IPS DF 4.7 (cell line): ENCODE results near the gene CCR7.

Source experiments
- DNase-seq: peaks from one replicate; pipeline ENCODE4 v3.0.0-alpha.2; 2013; ENCODE audit warnings: low spot score; ENCODE audit errors: extremely low read depth

Gene CCR7, protein sequence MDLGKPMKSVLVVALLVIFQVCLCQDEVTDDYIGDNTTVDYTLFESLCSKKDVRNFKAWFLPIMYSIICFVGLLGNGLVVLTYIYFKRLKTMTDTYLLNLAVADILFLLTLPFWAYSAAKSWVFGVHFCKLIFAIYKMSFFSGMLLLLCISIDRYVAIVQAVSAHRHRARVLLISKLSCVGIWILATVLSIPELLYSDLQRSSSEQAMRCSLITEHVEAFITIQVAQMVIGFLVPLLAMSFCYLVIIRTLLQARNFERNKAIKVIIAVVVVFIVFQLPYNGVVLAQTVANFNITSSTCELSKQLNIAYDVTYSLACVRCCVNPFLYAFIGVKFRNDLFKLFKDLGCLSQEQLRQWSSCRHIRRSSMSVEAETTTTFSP

DNA sequence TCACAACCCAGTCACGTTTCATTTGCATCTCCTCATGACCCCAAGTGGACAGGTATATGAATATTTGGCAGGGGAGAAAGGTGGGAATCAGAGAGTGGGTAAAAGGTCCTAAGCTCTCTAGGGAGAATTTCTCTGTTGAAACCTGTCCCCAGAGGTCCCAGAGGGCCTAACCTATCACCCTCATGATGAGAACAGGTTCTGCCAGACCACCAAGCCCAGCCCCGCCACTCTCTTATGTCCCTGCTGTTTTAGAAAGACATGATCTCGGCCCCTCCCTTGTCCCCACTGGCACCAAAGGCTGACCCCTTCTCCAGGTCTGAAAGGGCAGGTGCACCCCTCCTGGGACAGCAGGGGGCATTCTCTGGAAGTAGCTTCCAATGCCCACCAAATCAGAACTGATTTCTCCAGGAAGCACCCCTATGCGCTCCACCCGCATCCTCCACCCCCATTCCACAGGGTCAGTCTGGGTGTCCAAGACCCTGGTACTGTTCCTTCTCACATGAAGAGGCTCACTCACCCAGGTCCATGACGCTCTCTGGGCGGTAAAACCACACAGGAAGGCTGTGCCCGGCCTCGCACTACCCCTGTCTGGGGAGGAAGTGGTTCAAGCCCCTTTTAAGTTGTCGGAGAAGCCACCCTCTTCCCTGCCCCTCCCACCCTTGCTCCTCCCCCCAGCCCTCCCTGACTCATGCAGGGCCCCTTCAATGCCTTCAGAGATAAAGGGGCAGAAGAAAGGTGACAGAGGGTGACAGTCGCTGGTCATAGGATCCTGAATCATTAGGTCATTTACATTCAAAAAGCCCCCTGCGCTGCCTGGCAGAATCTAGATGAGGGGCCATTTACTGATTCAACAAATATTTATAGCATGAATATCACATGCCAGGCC, at the start of gene CCR7:
Gene CCR7, minus strand, starts transcription at position 590 of the 886 bp plus-strand sequence. Its CDS starts 63 bp downstream, at position 527.
- no peak for DNase-seq

DNA sequence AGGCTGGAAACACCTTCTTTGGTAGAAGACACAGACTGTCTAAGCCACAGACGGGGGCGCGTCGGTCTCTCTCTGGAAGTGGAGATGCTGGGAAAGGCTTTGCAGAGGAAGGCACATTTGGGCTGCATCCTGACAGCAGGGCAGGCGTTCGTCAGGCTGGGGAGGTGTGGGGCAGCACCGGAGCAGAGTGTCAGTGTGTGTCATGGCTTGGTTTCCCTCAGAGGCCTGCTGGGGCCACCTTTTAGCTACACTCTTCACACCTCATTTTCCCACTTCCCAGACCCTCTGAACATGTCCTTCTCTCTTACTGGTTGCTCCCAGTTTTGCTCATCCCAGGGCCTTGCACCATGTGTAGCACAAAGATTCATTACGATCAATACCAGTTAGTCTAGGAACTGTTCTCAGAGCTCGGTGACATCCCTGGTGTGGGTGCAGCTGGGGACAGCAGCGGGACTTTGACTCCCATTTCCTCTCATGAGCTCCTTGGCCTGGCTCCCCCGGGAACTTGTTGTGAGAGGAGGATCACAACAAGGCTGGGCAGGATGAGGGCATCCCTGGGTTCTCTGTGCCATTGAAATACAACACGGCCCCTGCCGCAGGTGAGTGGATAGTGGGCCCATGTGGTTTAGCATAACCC, 49.3 kb upstream of the CCR7 start:
- no peak for DNase-seq

DNA sequence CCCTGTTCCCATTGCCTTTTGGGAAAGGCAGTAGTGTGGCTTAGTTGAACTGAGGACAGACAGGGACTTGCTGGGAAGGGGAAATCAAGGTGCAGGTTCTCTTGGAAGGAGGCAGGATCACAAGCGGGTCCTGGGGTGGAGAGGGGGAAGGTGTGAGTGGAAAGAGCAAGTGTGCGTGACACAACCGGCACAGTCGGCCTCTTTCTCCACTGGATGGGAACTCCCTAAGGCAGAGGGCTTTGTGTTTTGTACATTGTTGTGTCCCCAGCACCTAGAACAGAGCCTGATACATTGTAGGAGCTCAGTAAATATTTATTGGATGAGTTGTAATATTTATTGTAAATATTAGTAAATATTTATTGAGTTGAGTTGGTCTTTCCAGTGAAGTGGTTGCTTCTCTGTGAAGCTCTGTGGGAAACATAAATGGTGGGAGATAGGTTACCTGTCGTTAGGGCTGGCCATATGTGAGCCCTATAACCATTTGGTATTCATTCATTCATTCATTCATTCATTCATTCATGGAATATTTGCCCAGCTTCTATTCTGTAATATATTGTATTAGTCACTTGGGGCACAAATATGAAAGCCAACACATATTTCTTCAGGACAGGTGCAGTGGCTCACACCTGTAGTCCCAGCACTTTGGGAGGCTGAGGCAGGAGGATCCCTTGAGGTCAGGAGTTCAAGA, 48.3 kb upstream of the CCR7 start:
- no peak for DNase-seq

DNA sequence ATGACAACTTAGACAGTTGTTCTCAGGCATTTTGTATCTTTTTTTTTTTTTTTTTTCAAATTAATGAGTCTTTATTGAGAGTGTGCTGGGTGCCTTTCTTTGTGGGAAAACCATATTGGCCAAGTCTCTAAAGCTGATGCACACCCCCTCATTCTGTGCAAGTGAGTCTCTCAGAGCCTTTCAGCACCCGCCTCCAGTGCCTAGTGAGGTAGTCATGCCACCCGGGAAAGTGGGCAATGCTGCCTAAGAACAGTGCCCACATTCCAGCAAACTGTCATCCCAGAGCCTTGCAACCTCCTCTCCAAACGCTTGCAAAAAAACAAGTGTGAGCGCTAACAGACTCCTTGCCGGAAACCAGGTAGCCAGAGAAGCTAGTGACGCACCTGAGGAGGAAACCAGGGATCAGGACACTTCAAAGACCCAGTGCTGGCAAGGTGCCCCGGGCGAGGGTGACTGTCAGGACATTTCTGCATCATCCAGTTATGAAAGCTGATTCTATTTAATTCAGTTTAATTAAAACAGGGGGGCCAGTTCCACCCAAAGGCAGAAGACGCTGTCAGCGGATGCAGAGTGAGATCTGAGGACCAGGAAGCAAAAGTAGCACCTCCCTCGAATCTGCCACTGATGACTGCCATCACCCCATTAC, 47.5 kb upstream of the CCR7 start:
- no peak for DNase-seq

DNA sequence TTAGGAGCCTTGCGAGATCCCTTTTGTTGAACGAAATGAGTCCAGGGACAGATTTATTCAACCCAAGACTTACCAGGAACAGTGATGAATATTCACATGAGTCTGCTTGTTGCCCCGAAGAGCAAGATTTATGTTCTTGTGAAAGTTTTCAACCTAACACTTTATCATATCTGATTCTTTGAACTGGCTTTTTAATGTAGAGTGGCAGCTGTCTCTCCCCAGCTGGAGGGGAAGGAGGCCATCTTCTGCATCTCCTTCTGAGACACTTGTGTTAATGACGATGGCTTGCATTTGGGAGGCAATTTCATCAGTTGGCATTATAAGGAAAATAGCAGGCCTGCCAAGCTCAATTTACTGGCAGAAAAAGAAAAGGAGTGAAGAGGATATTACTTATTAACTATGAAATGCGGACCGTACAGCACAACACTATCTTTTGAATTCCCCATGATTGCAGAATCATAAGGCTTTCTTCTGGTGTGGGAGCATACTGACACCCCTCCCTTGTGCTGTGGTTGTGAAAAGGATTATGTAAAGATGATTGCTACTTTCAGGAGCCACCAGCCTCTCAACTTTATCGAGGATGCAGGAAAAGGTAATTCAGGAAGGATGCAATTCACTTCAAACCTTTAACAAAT, 46.7 kb upstream of the CCR7 start:
- no peak for DNase-seq

DNA sequence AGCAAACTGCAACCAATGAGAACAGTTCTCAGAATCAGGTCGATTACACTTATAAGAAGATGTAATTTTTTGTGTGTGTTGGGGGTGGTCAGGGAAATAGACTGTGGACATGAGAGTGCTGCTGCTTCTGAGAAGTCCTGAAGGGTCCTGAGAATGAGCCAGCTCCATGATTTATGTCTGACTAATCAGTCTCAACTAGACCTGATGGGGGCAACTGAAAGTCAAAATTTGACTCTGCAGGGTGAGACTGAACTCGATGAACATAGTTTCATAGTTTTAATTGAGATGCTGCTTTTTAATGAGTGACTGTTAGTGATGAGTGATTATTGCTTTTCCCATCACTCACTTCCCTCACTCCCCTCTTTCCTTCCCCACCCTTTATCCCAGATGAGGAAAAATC, 45.1 kb upstream of the CCR7 start:
- DNase-seq: no peak

DNA sequence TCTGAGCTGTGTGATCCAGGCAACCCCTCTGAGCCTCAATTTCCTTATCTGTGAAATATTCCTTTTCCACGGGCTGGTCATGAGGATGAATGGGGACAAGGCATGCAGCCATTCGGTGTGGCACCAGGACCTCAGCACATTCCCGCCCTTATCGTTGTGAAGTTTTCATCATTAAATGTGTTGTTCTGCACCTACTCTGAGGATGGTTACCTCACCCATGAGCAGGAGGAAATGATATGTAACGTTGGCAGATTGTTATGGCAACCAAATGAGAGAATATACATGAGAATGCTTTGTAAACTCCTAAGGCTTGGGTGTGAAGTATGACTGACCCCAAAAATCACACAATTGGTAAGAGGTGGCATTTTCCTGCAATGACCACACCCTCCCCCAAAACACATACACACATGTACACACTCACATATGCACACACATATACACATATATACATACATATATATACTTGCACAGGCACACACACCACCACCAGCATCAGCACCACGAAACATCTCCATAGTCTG, 42.8 kb upstream of the CCR7 start:
- DNase-seq: no peak

DNA sequence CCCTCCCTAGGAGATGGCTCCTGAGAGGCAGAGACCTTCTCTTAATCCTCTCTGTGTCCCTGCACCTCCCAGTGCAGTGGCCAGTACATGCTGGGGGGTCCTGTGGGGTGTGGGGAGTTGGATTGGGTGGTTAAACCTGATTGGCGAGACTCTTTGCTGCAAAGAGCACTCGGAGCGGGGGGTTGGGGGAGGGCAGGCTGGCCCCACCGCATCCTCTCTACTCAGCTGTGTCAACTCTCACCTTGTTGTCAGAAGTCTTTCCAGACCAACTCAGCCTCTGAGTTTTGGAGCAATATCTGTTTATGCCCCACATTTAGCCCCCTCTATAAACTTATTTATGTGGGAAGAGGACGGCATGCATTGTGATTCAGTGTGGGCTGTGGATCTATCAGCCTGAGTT, 42.4 kb upstream of the CCR7 start:
- DNase-seq: no peak

DNA sequence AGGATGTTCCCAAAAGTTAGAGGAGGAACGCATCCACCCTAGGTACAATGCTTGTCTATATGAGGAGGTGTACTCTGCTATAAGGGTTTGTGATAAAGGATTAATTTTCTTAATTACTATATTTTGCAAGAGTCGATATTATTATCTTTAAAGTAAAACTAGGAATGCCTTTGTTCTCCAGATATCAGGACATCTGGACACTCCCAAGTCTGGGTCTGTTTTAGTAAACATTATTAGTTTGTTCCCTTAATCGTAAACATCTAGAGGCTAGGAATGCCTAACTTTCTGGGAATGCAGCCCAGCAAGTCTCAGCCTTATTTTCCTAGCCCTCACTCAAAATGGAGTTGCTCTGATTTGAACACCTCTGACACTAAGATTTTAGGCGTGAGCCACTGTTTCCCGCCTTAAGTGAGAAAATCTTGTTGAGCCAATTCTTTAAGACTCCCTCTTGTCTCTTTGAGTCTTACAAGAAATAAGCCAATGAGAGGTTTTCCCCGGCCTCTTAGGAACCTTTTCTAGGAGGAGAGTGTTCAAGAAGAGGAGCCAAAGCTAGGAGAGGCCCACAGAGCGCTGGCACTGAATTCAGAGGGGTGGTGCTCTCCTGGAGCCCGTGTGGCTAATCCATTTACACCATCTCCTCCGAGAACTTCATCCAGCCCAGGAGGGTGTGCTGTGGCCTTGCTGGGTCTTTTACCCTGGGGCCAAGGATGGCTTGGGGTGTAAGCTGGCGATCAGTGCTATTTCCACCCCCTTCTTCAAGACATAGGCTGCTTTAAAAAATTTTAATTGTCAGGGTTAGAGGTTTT, 41.5 kb upstream of the CCR7 start:
- DNase-seq: no peak

DNA sequence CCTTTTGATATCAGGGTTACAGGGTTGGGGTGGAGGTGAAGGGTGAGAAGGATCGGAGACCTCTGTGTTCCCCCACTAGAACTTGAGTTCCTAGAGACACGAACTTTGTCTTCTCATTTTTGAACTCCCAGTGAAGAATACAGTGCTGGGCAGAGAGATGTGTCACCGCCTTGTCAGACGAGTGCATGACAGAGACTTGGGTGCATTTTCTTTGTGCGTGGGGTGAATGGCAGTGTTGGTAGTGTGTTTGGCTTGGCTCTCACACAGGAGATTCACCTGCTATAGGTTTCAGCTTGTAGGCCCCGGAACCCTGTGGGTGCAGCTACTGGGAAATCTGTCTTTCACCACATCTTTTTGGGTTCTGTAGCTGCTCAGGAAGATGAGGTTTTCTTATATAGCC, 40.0 kb upstream of the CCR7 start:
- no peak for DNase-seq

DNA sequence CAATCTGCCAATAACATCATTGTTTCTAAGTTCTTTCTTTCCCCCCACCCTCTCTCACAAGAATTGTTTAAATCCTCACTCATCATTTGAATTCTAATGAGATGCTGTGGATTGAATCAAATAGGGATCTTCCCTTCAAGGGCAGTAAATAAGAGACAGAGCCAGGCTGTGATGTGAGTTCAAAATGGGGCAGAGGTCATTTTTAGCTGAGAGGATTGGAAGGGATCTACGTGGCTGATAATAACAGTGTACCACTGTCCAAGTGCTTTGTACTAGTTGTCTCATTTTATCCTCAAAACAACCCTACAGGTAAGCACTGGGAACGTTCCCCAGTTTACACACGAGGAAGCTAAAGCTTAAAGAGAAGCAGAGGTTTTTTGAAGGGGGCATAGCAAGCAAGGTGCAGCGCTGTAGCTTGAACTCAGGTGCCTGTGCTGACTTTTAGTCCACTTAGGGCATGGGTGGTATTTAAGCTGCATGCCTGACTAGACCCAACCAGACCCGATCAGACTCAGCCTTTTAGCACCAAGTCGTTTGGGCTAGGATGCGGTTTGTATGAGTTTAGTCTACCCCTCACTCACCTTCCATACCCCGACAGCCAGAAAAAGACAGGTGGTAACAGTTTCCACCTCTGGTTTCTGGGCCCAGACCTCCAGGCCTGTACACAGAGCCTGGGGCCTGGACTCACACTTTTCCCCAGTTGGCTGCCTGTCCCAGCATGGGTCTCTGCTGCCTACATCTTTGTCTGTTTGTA, 39.2 kb upstream of the CCR7 start:
- no peak for DNase-seq

DNA sequence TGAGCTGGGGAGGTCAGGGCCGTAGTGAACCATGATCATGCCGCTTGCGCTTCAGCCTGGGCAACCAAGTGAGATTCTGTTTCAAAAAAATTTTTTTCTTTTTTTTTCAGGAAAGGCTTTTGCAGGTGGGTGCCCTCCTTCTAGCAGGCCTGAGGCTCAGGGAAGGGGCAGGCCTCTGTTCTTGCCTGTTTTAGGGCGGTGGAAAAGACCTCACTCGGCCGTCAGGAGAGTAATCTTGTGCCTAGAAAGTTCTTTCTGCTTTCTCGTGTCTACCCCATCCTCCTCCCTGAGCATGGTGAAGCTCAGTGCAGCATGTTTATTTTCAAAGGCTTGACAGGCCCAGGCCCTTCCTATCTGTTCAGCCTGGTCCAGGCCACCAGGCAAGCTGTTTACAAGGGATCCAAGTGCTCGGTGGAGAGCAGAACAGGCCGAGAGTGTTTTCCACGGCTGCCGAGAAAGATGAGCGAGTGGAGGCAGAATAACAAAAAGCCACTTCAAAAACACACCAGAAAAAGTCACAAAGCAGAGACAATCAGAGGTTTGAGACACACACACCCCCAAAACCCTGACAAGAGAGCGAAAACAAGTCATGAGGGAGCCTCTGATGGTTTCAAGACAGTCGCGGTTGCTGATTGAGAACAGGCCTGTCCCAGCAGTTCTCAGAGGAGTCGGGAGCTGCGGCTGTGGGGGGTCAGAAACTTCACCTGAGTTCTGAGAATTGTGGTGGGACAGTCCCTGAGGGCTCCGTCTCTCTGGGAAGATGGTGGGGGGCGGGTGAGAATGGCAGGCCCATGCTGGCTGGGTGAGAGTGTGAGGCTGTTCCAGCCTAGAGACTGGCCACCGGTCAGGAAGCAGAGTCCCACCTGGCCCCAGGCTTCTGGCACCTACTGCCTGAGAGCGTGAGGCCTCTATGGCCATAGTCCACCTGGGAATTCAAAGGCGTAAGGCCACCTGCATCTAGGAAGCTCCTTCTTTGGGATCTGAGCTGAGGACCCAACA, 37.5 kb upstream of the CCR7 start:
- DNase-seq: no peak

DNA sequence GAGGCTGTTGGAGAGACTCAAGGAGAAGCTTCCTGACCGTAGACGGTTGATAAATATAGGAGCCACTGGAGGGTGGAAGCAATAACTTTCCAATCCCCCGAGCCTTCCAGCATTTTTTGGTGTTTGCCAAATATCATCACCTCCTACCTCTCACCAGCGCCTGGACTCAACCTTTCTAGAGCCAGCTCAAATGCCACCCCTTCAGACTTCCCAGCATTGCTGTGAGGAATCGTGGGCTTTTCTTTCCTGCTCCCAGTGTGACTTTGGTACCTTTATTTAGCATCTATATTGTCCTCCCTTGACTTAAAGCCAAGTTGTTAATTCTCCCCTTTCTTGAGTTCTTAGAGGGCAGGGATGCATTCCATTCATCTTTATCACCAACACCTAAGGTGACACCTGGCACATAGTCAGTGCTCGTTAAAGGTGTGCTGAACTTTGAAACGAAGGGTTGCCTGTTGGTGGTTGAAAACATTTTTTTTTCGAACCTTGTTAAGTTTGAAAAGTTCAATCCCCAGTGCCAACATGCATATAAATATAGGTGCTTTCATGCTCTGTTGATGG, 35.3 kb upstream of the CCR7 start:
- no peak for DNase-seq

DNA sequence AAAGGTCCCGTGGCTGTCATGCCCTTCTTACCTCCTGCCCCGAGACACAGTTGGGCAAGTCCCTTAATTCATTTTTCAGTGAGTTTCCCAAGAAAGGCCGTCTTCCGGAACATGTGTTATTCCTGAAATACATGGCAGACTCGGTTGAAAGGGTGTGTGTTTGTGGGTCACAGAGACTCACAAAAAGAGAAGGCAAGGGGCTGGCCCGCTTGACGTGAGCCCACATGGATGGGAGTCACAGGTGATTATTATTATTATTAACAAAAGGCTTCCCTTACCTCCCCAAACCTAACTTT, 34.1 kb upstream of the CCR7 start:
- DNase-seq: no peak

DNA sequence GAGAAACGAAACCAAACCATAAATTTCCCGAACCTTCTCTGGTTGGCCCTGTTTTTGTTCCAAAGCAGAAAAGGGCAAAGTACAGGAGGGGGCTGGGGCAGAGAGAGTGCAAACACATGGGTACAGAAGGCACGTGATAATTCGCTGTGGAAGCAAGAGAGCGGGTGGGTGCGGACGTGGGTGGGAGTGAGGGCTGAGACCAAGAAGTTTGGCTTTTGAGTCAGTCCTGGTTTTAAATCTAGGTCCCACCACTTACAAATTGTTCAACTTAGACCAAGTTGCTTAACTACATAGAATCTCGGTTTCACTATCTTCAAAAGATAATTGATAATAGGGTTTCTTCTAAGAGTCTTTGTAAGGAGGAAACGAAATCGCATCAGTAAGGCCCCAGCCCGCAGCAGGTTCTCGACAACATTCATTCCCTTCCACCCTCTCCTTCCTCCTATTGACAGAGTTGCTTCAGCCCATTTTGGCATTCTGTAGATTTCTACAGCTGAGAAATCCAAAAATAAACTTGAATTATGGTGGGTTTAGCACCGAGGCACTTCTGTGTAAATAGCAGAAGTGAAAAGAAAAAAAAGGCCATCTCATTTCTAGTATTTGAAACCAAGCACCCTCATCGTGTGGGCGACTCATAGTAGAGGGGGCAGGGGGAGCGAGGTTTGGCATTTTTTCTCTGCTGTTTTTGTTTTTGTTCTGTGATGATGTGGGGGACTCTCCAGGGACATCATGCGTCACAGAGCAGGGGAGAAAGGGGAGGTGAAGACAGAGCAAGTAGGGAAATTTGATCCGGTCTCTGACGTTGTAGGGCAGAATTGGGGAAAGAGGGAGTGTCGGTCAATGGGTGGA, 33.6 kb upstream of the CCR7 start:
- DNase-seq: no peak

DNA sequence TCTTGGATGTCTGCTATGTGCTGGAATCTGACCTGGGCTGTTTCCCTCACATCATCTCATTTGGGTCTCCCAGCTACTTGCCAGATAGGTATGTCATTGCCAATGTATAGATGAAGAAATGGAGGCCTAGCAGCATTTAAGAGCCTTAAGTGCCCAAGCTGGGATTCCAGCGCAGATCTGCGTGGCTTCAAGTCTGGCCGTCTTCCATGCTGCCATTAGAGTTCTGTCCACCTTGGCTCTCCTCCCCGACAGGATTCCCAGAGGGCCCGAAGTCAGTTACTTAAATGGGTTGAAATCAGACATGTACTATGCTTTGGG, 33.0 kb upstream of the CCR7 start:
- DNase-seq: no peak
